IPS DF 4.7 (cell line): Measurements from ENCODE around the gene NMNAT2.

ENCODE experiments used
- DNase-seq: peaks from one replicate; pipeline ENCODE4 v3.0.0-alpha.2; 2013; ENCODE audit warnings: low spot score; ENCODE audit errors: extremely low read depth

NMNAT2 gene

DNA sequence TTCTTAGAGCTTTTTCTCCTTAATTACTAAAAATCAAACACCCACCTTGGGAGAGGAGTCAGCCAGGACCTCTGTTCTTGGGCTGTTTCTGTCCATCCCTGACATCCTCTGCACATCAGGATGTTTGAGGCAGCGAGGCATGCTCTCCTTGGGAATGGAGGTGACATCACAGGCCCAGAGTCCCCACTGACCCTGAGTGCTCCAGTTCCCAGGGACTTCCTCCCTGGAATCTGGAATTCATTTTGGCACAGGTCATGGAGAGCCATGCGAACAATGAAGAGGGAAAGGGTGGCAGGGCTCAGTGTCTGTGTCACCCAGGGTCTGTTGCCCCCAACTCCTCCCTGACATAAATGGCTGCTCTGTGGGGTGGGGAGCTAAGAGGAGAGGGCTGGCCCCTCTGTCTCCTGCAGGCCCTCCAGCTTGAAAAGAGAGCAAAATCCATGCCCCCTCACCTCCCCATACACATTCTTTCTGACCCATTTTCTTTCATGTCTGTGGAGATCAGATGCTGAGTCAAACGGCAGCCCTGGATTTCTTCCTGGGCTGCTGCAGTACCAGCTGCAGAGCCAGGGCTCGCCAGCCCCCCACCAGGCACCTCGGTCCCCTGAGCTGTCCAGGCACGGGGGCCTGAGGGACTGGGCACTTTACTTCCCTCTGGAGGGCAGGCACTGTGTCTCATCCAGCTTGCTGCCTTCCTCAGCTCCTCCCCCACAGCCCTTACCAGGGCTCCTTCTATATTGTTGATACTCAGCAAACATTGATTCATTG is 102.0 kb downstream of the NMNAT2 start:
- DNase-seq, result no peak

DNA sequence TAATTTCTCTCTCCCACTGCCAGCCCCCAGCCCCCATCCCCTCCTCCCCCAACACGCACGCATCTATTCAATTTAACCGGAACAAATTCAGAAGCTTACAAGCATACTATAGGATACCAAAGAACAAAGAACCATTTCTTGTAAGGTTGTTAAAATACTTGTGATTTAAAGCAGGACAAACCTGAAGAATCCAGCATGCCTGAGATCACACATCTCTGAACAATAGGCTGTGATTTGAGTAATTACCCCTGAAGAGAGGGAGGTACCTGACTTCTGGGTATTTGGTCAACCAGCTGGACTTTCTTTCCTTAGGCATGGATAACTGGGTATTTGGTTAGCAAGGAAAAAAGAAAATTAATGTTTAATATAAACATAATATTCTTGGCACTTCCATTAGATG is 105.1 kb downstream of the NMNAT2 start:
- no peak for DNase-seq

GRCh38 chr1:183310753-183311479 is 107.3 kb downstream of the NMNAT2 start:
- no peak for DNase-seq

- DNase-seq, result no peak
These were observed 109.5 kb downstream of the NMNAT2 start for GRCh38 chr1:183308719-183309118.

- no peak for DNase-seq
These were observed 111.7 kb downstream of the NMNAT2 start for GRCh38 chr1:183306317-183307042.

- no peak for DNase-seq
These were observed 113.6 kb downstream of the NMNAT2 start for GRCh38 chr1:183304440-183305107.

GRCh38 chr1:183303901-183304300 is 114.3 kb downstream of the NMNAT2 start:
- no peak for DNase-seq

GRCh38 chr1:183303323-183303645 is 114.9 kb downstream of the NMNAT2 start:
- no peak for DNase-seq

DNA sequence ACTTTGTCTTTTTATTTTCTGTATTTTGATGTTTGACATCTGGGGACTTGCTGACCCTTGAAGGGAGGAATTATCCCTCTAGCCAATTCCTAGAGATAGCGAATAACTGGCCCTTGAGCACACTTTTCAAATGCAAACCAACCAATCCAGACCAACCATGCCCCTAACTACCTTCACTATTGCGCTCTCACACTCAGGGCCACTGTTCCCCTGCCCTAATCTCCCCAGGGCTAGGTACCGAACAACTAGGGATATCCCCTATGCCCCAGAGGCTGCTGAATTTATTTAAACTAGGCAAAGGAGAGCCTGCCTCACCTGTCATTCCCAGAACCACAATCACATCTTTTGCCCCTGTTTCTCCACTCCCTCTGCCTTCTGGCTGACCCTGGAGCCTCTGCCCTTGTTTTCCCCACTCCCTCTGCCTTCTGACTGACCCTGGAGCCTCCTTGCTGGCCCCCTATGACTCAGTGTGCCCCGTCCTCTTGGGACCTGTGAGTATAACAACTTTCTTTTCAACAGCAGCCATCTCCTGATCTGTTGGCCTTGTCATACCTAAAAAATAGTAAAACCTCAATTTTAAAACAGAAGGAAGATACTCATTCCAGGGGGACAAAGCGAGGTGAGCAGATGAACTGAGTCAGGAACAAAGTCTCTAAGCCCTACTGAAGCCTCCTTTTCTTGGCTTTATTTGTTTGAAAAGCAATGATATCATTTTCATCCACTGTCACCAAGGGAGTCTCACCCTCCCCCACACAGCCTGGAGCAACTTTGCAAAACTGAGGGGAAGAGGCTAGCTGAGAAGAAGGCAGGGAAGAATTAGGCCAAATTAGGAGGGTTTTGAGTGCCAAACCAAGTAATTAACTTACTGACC is 115.5 kb downstream of the NMNAT2 start:
- no peak for DNase-seq

- no peak for DNase-seq
These were observed 116.9 kb downstream of the NMNAT2 start for GRCh38 chr1:183301239-183301638.

DNA sequence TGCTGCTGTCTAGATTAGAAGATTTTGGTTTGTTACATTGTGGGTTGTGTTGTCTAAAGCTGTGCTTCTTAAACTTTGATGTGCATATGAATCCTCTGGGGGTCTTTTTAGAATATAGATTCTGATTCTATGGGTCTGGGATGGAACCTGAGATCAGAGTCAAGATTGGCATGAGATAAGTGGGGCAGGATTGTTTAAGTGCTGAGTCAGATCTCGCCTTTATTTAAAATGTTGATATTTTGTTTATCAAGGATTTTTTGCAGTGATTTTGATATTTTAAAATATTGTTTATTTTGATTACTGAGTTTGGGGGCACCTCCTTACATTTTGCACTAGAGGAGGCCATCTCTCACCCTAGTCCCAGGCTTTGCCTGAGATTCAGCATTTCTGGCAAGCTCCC is 117.4 kb downstream of the NMNAT2 start:
- DNase-seq, result no peak

- no peak for DNase-seq
These were observed 117.8 kb downstream of the NMNAT2 start for GRCh38 chr1:183300395-183300794.

- DNase-seq, result no peak
These were observed 121.4 kb downstream of the NMNAT2 start for GRCh38 chr1:183296782-183297181.

DNA sequence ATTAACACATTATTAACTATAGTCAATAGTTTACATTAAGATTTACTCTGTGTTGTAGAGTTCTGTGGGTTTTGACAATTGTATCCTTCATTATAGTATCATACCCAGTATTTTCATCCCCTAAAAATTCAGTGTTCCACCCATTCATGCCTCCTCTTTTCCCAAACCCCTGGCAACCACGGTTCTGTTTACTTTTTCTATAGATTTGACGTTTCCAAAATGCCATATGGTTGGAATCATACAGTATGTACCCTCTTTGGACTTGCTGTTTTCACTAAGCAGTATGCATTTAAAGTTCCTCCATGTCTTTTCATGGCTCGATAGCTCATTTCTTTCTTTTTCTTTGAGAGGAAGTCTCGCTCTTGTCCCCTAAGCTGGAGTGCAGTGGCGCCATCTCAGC is 122.7 kb downstream of the NMNAT2 start:
- no peak for DNase-seq

GRCh38 chr1:183293876-183294275 is 124.3 kb downstream of the NMNAT2 start:
- DNase-seq, result no peak

DNA sequence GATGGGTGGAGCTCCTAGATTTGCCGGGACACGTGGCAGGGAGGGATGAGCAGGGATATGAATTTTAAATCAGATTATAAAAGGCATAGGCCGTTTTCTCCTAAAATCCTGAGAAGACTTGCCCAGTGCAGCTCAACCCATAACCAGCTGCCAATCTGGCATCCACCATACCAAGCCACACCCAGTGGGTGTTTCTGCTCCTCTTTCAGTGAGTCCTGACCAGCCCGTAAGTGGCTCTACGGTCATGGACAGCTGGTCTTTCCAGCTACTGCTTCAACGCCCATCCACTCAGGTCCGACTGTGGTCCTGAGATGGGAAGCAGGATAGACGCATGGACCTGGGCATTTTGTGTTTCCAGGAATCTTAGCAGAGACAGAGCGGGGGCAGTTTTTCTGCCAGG is 124.9 kb downstream of the NMNAT2 start:
- no peak for DNase-seq

GRCh38 chr1:183291802-183292514 is 126.2 kb downstream of the NMNAT2 start:
- no peak for DNase-seq

- no peak for DNase-seq
These were observed 126.9 kb downstream of the NMNAT2 start for GRCh38 chr1:183291216-183291762.

GRCh38 chr1:183290628-183291027 is 127.6 kb downstream of the NMNAT2 start:
- no peak for DNase-seq

DNA sequence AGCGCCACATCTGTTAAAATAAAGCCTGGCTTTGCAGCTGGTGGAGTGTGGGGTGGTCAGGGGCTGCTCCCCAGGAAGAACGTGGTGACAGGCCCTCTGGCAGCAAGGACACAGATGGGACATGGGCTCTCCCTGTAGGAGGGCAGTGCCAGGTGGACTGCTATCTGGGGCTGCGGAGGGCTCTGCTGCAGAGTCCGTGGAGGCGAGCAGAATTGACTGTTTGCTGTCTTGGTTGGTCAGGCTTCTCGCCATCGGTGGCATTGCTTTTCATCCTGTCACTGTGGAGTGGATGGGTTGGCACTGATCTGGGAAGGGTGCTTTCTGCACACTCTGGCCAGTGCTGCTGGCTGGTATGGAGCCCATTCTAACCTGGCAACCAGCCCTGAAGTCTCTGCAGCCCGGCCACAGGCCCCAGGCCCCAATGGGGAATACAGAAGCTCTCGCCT is 129.1 kb downstream of the NMNAT2 start:
- DNase-seq, result no peak
